HG02885 (cell line): ENCODE measurements around the gene UBE2L3.

ENCODE experiments used
- ATAC-seq: cut with Tn5 transposase; IDR thresholded peaks from one replicate; pipeline ENCODE4 v1.9.1; 2021; ENCODE audit warnings: mild to moderate bottlenecking; ENCODE audit not compliant: unreplicated experiment, poor library complexity

UBE2L3 gene

GRCh38 chr22:21665047-21665851 is 97.7 kb downstream of the UBE2L3 start:
- no peak for ATAC-seq

- ATAC-seq, result no peak
Measured at GRCh38 chr22:21666786-21667185, 99.3 kb downstream of the UBE2L3 start.

GRCh38 chr22:21669026-21669425 is 101.5 kb downstream of the UBE2L3 start:
- no peak for ATAC-seq

GRCh38 chr22:21672107-21672629 is 104.7 kb downstream of the UBE2L3 start:
- no peak for ATAC-seq
